K562 (cell line): ENCODE data around the gene ARSD. TPM values are rescaled to one million over a fixed set of nuclear protein-coding genes. Genes with fewer than 3 reads are reported as not detected.

Source experiments
- DACH1 ChIP-seq: fragments of 450-650 bp; IDR thresholded peaks from 2 replicates; pipeline ENCODE4 v1.6.1; 2018; ENCODE audit not compliant: partially characterized antibody
- ETS2 ChIP-seq: IDR thresholded peaks from 2 replicates; pipeline ENCODE4 v1.6.1; 2016; ENCODE audit warnings: borderline replicate concordance, missing genetic modification characterization, mild to moderate bottlenecking, moderate library complexity, missing compliant biosample characterization; ENCODE audit not compliant: poor library complexity, severe bottlenecking
- JUN ChIP-seq, 2 experiments: sonication (generic) in 1 of 2; formaldehyde crosslinking in 1 of 2; IDR thresholded peaks; 2 replicates each; pipeline versions ENCODE4 v1.6.1 to v1.8.0; 2012 to 2022; ENCODE audit warnings: borderline replicate concordance in 2 of 2, mild to moderate bottlenecking in 2 of 2, improper control_type of control experiment in 1 of 2, low read depth in 1 of 2, low read length in 1 of 2, missing genetic modification reagents in 1 of 2
- KAT8 ChIP-seq: fragments of 450-650 bp; IDR thresholded peaks from 2 replicates; pipeline ENCODE4 v1.6.1; 2016; ENCODE audit warnings: low read depth, mild to moderate bottlenecking
- MEIS2 ChIP-seq: fragments of 450-650 bp; IDR thresholded peaks from 2 replicates; pipeline ENCODE4 v1.6.1; 2014; ENCODE audit warnings: mild to moderate bottlenecking; ENCODE audit not compliant: partially characterized antibody
- MTA1 ChIP-seq: fragments of 450-650 bp; IDR thresholded peaks from 2 replicates; pipeline ENCODE4 v1.6.1; 2017; ENCODE audit warnings: borderline replicate concordance
- NCOA2 ChIP-seq, 2 experiments: fragments of 450-650 bp; IDR thresholded peaks; 2 replicates each; pipeline ENCODE4 v1.6.1; 2018; ENCODE audit warnings: mild to moderate bottlenecking in 2 of 2, moderate library complexity in 1 of 2; ENCODE audit not compliant: partially characterized antibody in 2 of 2
- NFE2L1 ChIP-seq: fragments of 450-650 bp; IDR thresholded peaks from 2 replicates; pipeline ENCODE4 v1.6.1; 2016; ENCODE audit warnings: missing genetic modification characterization, low read depth, mild to moderate bottlenecking, missing compliant biosample characterization, moderate library complexity, borderline replicate concordance
- TAF7 ChIP-seq: fragments of 450-650 bp; IDR thresholded peaks from 2 replicates; pipeline ENCODE4 v1.6.1; 2016; ENCODE audit warnings: missing genetic modification characterization, missing compliant biosample characterization
- TBP ChIP-seq: optimal IDR thresholded peaks from 2 replicates; pipeline ENCODE3; 2011; ENCODE audit warnings: low read depth, low read length, improper control_type of control experiment
- TCF7L2 ChIP-seq: fragments of 150-350 bp; IDR thresholded peaks from 2 replicates; pipeline ENCODE4 v1.6.1; 2016; ENCODE audit warnings: low read depth, mild to moderate bottlenecking, low read length, moderate library complexity
- TRIM24 ChIP-seq, 2 experiments: fragments of 450-650 bp; IDR thresholded peaks; 2 replicates each; pipeline ENCODE4 v1.6.1; 2016
- XRCC3 ChIP-seq: fragments of 450-650 bp; IDR thresholded peaks from 2 replicates; pipeline ENCODE4 v1.6.1; 2017; ENCODE audit warnings: mild to moderate bottlenecking, moderate library complexity
- ZBED1 ChIP-seq: IDR thresholded peaks from 2 replicates; pipeline ENCODE4 v1.6.1; 2014
- ZKSCAN3 ChIP-seq: fragments of 250-450 bp; sonication (Bioruptor Pico); IDR thresholded peaks from 2 replicates; pipeline ENCODE4 v1.4.0; 2020
- ZNF77 ChIP-seq: fragments of 250-450 bp; sonication (Bioruptor Pico); IDR thresholded peaks from 2 replicates; pipeline ENCODE4 v1.5.0; 2020
- polyA plus RNA-seq, 8 experiments: library from polyadenylated mRNA; depleted of rRNA in 4 of 8; stranded (reverse) in 5 of 8; unstranded in 3 of 8; fragments of >200 nt; fragmentation: Nextera tagmentation in 2 of 8; fragmentation: Illumina TruSeq in 1 of 8; extraction: Ambion mirVana in 2 of 8; extraction: Trizol in 1 of 8; gene quantifications; 2 replicates each; pipeline versions ENCODE4 v1.2.1 to v1.2.3, GENCODE V29; 2011 to 2014; ENCODE audit warnings: inconsistent platforms in 1 of 8, missing spikeins in 1 of 8
- total RNA-seq, 7 experiments: library from RNA; depleted of rRNA in 6 of 7; stranded (reverse); fragments of >200 nt in 6 of 7; fragmentation: Illumina TruSeq in 2 of 7; extraction: Trizol in 2 of 7; gene quantifications; 2 replicates each; pipeline versions ENCODE4 v1.2.1 to v1.2.3, GENCODE V29; 2011 to 2021; ENCODE audit warnings: low replicate concordance in 1 of 7
- TF ChIP-seq, protein P1 (sequence below): fragments of 450-650 bp; IDR thresholded peaks from one replicate; pipeline ENCODE4 v1.6.1; 2018; ENCODE audit warnings: mild to moderate bottlenecking, moderate library complexity; ENCODE audit not compliant: partially characterized antibody
- TF ChIP-seq, protein P2 (sequence below): IDR thresholded peaks from 2 replicates; pipeline ENCODE4 v1.6.1; 2012; ENCODE audit warnings: low read depth, low read length, improper control_type of control experiment, borderline replicate concordance
- TF ChIP-seq, protein P3 (sequence below): fragments of 450-650 bp; IDR thresholded peaks from 2 replicates; pipeline ENCODE4 v1.6.1; 2018; ENCODE audit warnings: mild to moderate bottlenecking, low read depth; ENCODE audit not compliant: partially characterized antibody
- TF ChIP-seq, protein P4 (sequence below): sonication (generic); formaldehyde crosslinking; IDR thresholded peaks from 2 replicates; pipeline ENCODE4 v1.8.0; 2023; ENCODE audit warnings: mild to moderate bottlenecking, missing genetic modification reagents

Gene ARSD
- total and polyA plus RNA-seq, 9 of the 15 experiments (the other 6 are each of a cell fraction or from before 2014, with no cell fraction given): 0.05 to 0.23 (median 0.09) TPM; not detected in 1

DNA sequence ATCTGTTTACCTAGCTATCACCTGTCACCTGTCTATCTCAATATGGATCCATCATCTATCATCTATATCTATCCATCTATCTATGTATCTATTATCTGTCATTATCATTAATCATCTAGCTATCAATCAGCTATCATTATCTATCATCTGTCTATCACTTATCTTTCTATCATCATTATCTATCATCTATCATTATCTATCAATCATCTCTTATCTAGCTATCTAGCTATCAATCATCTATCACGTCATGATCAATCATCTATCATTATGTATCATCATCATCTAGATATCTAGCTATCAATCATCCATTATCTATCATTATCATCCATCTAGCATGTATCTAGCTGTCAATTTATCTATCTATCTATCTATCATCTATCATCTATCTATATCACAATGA lies 7.9 kb downstream of the ARSD start (continued):
- TF ChIP-seq, protein P1, sequence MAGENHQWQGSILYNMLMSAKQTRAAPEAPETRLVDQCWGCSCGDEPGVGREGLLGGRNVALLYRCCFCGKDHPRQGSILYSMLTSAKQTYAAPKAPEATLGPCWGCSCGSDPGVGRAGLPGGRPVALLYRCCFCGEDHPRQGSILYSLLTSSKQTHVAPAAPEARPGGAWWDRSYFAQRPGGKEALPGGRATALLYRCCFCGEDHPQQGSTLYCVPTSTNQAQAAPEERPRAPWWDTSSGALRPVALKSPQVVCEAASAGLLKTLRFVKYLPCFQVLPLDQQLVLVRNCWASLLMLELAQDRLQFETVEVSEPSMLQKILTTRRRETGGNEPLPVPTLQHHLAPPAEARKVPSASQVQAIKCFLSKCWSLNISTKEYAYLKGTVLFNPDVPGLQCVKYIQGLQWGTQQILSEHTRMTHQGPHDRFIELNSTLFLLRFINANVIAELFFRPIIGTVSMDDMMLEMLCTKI: no peak
- TF ChIP-seq ZKSCAN3 (CRISPR knock-in tag) (no peak), ZNF77 (CRISPR knock-in tag) (no peak), TAF7 (tag) (no peak), NCOA2 (IDR thresholded peaks at IDR 0.05; ENCODE audit: partially characterized antibody in 2 of 2) (no peak), MEIS2 (peak; percentile 11), TCF7L2 (no peak), MTA1 (peak; percentile 66; the same call in 1 of the 2 replicates), TBP (no peak), XRCC3 (no peak), ETS2 (tag) (no peak), JUN (IDR thresholded peaks at IDR 0.05; ENCODE audit: borderline replicate concordance, low read depth, low read length) (no peak), JUN (CRISPR knock-in tag; IDR thresholded peaks at IDR 0.05; ENCODE audit: borderline replicate concordance) (no peak), KAT8 (no peak), DACH1 (peak; percentile 65), ZBED1 (no peak), TRIM24 (IDR thresholded peaks at IDR 0.05) (peak in 1 of 2 experiments; percentile 40; a peak in 1 of 4 replicates), NFE2L1 (no peak)
- TF ChIP-seq, protein P2, sequence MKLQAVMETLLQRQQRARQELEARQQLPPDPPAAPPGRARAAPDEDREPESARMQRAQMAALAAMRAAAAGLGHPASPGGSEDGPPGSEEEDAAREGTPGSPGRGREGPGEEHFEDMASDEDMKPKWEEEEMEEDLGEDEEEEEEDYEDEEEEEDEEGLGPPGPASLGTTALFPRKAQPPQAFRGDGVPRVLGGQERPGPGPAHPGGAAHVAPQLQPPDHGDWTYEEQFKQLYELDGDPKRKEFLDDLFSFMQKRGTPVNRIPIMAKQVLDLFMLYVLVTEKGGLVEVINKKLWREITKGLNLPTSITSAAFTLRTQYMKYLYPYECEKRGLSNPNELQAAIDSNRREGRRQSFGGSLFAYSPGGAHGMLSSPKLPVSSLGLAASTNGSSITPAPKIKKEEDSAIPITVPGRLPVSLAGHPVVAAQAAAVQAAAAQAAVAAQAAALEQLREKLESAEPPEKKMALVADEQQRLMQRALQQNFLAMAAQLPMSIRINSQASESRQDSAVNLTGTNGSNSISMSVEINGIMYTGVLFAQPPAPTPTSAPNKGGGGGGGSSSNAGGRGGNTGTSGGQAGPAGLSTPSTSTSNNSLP: no peak
- TF ChIP-seq, protein P3, sequence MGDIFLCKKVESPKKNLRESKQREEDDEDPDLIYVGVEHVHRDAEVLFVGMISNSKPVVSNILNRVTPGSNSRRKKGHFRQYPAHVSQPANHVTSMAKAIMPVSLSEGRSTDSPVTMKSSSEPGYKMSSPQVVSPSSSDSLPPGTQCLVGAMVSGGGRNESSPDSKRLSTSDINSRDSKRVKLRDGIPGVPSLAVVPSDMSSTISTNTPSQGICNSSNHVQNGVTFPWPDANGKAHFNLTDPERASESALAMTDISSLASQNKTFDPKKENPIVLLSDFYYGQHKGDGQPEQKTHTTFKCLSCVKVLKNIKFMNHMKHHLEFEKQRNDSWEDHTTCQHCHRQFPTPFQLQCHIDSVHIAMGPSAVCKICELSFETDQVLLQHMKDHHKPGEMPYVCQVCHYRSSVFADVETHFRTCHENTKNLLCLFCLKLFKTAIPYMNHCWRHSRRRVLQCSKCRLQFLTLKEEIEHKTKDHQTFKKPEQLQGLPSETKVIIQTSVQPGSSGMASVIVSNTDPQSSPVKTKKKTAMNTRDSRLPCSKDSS: no peak
- TF ChIP-seq, protein P4, sequence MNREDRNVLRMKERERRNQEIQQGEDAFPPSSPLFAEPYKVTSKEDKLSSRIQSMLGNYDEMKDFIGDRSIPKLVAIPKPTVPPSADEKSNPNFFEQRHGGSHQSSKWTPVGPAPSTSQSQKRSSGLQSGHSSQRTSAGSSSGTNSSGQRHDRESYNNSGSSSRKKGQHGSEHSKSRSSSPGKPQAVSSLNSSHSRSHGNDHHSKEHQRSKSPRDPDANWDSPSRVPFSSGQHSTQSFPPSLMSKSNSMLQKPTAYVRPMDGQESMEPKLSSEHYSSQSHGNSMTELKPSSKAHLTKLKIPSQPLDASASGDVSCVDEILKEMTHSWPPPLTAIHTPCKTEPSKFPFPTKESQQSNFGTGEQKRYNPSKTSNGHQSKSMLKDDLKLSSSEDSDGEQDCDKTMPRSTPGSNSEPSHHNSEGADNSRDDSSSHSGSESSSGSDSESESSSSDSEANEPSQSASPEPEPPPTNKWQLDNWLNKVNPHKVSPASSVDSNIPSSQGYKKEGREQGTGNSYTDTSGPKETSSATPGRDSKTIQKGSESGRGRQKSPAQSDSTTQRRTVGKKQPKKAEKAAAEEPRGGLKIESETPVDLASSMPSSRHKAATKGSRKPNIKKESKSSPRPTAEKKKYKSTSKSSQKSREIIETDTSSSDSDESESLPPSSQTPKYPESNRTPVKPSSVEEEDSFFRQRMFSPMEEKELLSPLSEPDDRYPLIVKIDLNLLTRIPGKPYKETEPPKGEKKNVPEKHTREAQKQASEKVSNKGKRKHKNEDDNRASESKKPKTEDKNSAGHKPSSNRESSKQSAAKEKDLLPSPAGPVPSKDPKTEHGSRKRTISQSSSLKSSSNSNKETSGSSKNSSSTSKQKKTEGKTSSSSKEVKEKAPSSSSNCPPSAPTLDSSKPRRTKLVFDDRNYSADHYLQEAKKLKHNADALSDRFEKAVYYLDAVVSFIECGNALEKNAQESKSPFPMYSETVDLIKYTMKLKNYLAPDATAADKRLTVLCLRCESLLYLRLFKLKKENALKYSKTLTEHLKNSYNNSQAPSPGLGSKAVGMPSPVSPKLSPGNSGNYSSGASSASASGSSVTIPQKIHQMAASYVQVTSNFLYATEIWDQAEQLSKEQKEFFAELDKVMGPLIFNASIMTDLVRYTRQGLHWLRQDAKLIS (CRISPR knock-in tag): no peak
